K562 (cell line): Measurements from ENCODE around the gene SGSM2. TPM values are rescaled to one million over a fixed set of nuclear protein-coding genes. Genes with fewer than 3 reads are reported as not detected.
A peak's percentile ranks its signal among the peaks of the same experiment; 100 is the strongest.

Experiments used
- ATF7 ChIP-seq: fragments of 450-650 bp; IDR thresholded peaks from 2 replicates; pipeline ENCODE4 v1.7.1; 2014; ENCODE audit warnings: mild to moderate bottlenecking, moderate library complexity
- CCNT2 ChIP-seq: IDR thresholded peaks from 2 replicates; pipeline ENCODE4 v1.6.1; 2011; ENCODE audit warnings: borderline replicate concordance, low read depth, mild to moderate bottlenecking, moderate library complexity, mixed read lengths, low read length; ENCODE audit not compliant: insufficient read length; ENCODE audit errors: extremely low read depth
- EP300 ChIP-seq: IDR thresholded peaks from 2 replicates; pipeline ENCODE4 v1.6.1; 2012; ENCODE audit warnings: low read length, improper control_type of control experiment
- NCOA4 ChIP-seq: fragments of 450-650 bp; IDR thresholded peaks from 2 replicates; pipeline ENCODE4 v1.6.1; 2018; ENCODE audit warnings: mild to moderate bottlenecking; ENCODE audit not compliant: partially characterized antibody
- NR3C1 ChIP-seq: sonication (generic); formaldehyde crosslinking; IDR thresholded peaks from 2 replicates; pipeline ENCODE4 v1.8.1; 2022; ENCODE audit warnings: missing genetic modification reagents
- NUFIP1 ChIP-seq: fragments of 450-650 bp; IDR thresholded peaks from 2 replicates; pipeline ENCODE4 v1.6.1; 2018; ENCODE audit not compliant: partially characterized antibody
- TSC22D4 ChIP-seq: fragments of 450-650 bp; IDR thresholded peaks from 2 replicates; pipeline ENCODE4 v1.6.1; 2016; ENCODE audit warnings: missing genetic modification characterization, missing biosample characterization, control low read depth
- polyA plus RNA-seq, 8 experiments: library from polyadenylated mRNA; depleted of rRNA in 4 of 8; stranded (reverse) in 5 of 8; unstranded in 3 of 8; fragments of >200 nt; fragmentation: Nextera tagmentation in 2 of 8; fragmentation: Illumina TruSeq in 1 of 8; extraction: Ambion mirVana in 2 of 8; extraction: Trizol in 1 of 8; gene quantifications; 2 replicates each; pipeline versions ENCODE4 v1.2.1 to v1.2.3, GENCODE V29; 2011 to 2014; ENCODE audit warnings: inconsistent platforms in 1 of 8, missing spikeins in 1 of 8
- total RNA-seq, 7 experiments: library from RNA; depleted of rRNA in 6 of 7; stranded (reverse); fragments of >200 nt in 6 of 7; fragmentation: Illumina TruSeq in 2 of 7; extraction: Trizol in 2 of 7; gene quantifications; 2 replicates each; pipeline versions ENCODE4 v1.2.1 to v1.2.3, GENCODE V29; 2011 to 2021; ENCODE audit warnings: low replicate concordance in 1 of 7
- TF ChIP-seq, protein P1 (sequence below): fragments of 250-450 bp; sonication (Bioruptor Pico); IDR thresholded peaks from 2 replicates; pipeline ENCODE4 v1.5.0; 2020; ENCODE audit warnings: mild to moderate bottlenecking
- TF ChIP-seq, protein P2 (sequence below): conservative IDR thresholded peaks from 2 replicates; pipeline ENCODE4 v1.6.1; 2011; ENCODE audit warnings: low read depth, mild to moderate bottlenecking, low read length; ENCODE audit not compliant: control insufficient read depth
- TF ChIP-seq, protein P3 (sequence below): fragments of 450-650 bp; formaldehyde crosslinking; conservative IDR thresholded peaks from 2 replicates; pipeline ENCODE4 v1.4.0; 2022; ENCODE audit warnings: mild to moderate bottlenecking, missing genetic modification characterization
- TF ChIP-seq, protein P4 (sequence below), 2 experiments: fragments of 450-650 bp in 1 of 2; sonication (generic) in 1 of 2; formaldehyde crosslinking in 1 of 2; IDR thresholded peaks in 1 of 2; conservative IDR thresholded peaks in 1 of 2; 2 replicates each; pipeline versions ENCODE4 v1.6.1 to v1.8.1; 2016 to 2023; ENCODE audit warnings: mild to moderate bottlenecking in 2 of 2, moderate library complexity in 2 of 2, inconsistent platforms in 1 of 2, missing genetic modification reagents in 1 of 2

Gene SGSM2
- total and polyA plus RNA-seq, 9 of the 15 experiments (the other 6 are each of a cell fraction or from before 2014, with no cell fraction given): 0.20 to 26.3 (median 14.8) TPM

DNA sequence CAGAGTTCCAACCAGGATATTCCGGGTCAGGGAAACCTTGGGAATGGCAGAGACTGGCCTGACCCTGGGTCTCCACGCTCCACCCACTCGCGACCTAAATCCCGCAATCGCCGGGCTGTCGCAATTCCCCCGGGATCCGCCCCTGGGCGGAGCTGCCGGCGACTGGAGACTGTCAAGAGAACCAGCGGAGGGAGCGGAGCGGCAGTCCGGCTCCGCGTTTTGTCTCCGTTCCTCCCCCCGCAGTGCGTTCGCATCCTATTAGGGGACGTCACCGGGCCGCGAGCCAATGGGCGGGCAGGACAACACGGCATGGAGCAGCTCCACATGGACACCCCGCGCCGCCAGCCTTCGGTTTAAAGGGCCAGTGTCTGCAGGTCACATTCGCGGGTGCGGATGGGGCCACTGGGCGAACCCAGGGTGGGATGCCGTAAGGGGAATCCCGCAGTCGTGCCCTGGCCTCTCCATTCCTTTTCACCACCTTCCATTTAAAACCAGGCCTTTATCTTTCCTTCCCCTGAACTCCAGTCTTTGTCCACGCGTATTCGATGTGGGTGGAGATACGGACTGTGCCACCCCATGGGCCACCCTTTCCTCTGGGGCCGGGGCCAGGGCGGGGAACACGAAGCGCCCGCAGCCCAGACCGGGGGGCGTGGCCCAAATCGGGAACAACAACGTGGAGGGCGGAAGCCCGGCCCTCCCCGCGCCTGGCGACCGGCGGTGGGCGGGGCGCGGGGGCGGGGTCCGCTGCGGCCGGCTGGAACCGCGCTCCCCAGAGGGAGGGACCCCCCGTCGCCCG, 64.3 kb downstream of the SGSM2 start (continued):
- TF ChIP-seq, protein P1, sequence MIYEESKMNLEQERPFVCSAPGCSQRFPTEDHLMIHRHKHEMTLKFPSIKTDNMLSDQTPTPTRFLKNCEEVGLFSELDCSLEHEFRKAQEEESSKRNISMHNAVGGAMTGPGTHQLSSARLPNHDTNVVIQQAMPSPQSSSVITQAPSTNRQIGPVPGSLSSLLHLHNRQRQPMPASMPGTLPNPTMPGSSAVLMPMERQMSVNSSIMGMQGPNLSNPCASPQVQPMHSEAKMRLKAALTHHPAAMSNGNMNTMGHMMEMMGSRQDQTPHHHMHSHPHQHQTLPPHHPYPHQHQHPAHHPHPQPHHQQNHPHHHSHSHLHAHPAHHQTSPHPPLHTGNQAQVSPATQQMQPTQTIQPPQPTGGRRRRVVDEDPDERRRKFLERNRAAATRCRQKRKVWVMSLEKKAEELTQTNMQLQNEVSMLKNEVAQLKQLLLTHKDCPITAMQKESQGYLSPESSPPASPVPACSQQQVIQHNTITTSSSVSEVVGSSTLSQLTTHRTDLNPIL: no peak
- TF ChIP-seq NCOA4 (no peak), ATF7 (peak; percentile 84), NR3C1 (CRISPR knock-in tag) (no peak), EP300 (no peak), CCNT2 (peak; percentile 52), NUFIP1 (peak; percentile 39), TSC22D4 (no peak)
- TF ChIP-seq, protein P2, sequence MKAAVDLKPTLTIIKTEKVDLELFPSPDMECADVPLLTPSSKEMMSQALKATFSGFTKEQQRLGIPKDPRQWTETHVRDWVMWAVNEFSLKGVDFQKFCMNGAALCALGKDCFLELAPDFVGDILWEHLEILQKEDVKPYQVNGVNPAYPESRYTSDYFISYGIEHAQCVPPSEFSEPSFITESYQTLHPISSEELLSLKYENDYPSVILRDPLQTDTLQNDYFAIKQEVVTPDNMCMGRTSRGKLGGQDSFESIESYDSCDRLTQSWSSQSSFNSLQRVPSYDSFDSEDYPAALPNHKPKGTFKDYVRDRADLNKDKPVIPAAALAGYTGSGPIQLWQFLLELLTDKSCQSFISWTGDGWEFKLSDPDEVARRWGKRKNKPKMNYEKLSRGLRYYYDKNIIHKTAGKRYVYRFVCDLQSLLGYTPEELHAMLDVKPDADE: no peak; the same call in 1 of the 2 replicates
- TF ChIP-seq, protein P3, sequence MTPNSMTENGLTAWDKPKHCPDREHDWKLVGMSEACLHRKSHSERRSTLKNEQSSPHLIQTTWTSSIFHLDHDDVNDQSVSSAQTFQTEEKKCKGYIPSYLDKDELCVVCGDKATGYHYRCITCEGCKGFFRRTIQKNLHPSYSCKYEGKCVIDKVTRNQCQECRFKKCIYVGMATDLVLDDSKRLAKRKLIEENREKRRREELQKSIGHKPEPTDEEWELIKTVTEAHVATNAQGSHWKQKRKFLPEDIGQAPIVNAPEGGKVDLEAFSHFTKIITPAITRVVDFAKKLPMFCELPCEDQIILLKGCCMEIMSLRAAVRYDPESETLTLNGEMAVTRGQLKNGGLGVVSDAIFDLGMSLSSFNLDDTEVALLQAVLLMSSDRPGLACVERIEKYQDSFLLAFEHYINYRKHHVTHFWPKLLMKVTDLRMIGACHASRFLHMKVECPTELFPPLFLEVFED (CRISPR knock-in tag): no peak
- TF ChIP-seq, protein P4, sequence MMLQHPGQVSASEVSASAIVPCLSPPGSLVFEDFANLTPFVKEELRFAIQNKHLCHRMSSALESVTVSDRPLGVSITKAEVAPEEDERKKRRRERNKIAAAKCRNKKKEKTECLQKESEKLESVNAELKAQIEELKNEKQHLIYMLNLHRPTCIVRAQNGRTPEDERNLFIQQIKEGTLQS (IDR thresholded peaks at IDR 0.05): 0 out of 2 replicates have a peak, but pooled peaks have one; percentile 40
- TF ChIP-seq, protein P4 (CRISPR knock-in tag; conservative IDR thresholded peaks at IDR 0.05): no peak
